CD14-positive monocyte (primary cell): ENCODE results near the gene CDH4. TPM values are rescaled to one million over a fixed set of nuclear protein-coding genes. Genes with fewer than 3 reads are reported as not detected.

Source experiments
- DNase-seq, 3 donors: peaks; one replicate each; pipeline ENCODE4 v3.0.0-alpha.2; 2011 to 2022
- H2AFZ ChIP-seq: 2 replicates; pipeline ENCODE4 v1.6.0; 2012; ENCODE audit warnings: mild to moderate bottlenecking, low read depth, low read length, inconsistent platforms; ENCODE audit not compliant: insufficient read depth, poor library complexity, severe bottlenecking
- H3K27ac ChIP-seq, 2 donors: 1 replicate in 1 of 2; 2 replicates in 1 of 2; pipeline ENCODE4 v1.5.1; 2012 to 2013; ENCODE audit warnings: low read length in 2 of 2, control low read depth in 1 of 2, inconsistent platforms in 1 of 2, low read depth in 1 of 2, mild to moderate bottlenecking in 1 of 2
- H3K27me3 ChIP-seq, 2 donors: one replicate each; pipeline versions ENCODE4 v1.6.0 to v1.6.1; 2011 to 2013; ENCODE audit warnings: low read length in 2 of 2; ENCODE audit not compliant: control insufficient read depth in 2 of 2, insufficient read depth in 2 of 2
- H3K36me3 ChIP-seq, 2 donors: replicated peaks in 1 of 2; 1 replicate in 1 of 2; 2 replicates in 1 of 2; pipeline versions ENCODE4 v1.5.1 to v1.6.1; 2012 to 2013; ENCODE audit warnings: low read length in 2 of 2, control low read depth in 1 of 2, inconsistent platforms in 1 of 2, mild to moderate bottlenecking in 1 of 2; ENCODE audit not compliant: insufficient read depth in 2 of 2, control insufficient read depth in 1 of 2
- H3K4me1 ChIP-seq, 2 donors: 1 replicate in 1 of 2; 2 replicates in 1 of 2; pipeline versions ENCODE4 v1.5.1 to v1.6.1; 2012 to 2013; ENCODE audit warnings: low read length in 2 of 2, control low read depth in 1 of 2, inconsistent platforms in 1 of 2, mild to moderate bottlenecking in 1 of 2, moderate library complexity in 1 of 2; ENCODE audit not compliant: insufficient read depth in 2 of 2, control insufficient read depth in 1 of 2
- H3K4me2 ChIP-seq: replicated peaks from 2 replicates; pipeline ENCODE3; 2012; ENCODE audit warnings: low read length, moderate library complexity, mild to moderate bottlenecking; ENCODE audit not compliant: poor library complexity, severe bottlenecking; ENCODE audit errors: extremely low read depth
- H3K4me3 ChIP-seq, 3 experiments: fragments of 200-600 bp in 1 of 3; sonication (generic) in 1 of 3; replicated peaks in 1 of 3; 1 replicate in 2 of 3; 2 replicates in 1 of 3; pipeline ENCODE4 v1.5.1; 2011 to 2013; ENCODE audit warnings: low read length in 3 of 3, mild to moderate bottlenecking in 3 of 3, control low read depth in 2 of 3, low read depth in 2 of 3, inconsistent platforms in 1 of 3, moderate library complexity in 1 of 3
- H3K79me2 ChIP-seq: 2 replicates; pipeline ENCODE4 v1.6.0; 2012; ENCODE audit warnings: mild to moderate bottlenecking, control low read depth, inconsistent platforms, low read length, moderate library complexity; ENCODE audit not compliant: insufficient read depth
- H3K9ac ChIP-seq: 2 replicates; pipeline ENCODE4 v1.6.0; 2017; ENCODE audit warnings: low read length, mild to moderate bottlenecking; ENCODE audit not compliant: insufficient read depth, poor library complexity, severe bottlenecking
- H3K9me3 ChIP-seq, 2 donors: replicated peaks in 1 of 2; 1 replicate in 1 of 2; 2 replicates in 1 of 2; pipeline versions ENCODE4 v1.5.1 to v1.6.1; 2012 to 2013; ENCODE audit warnings: low read length in 2 of 2, control low read depth in 1 of 2; ENCODE audit not compliant: control insufficient read depth in 1 of 2, insufficient read depth in 1 of 2
- H4K20me1 ChIP-seq: 2 replicates; pipeline ENCODE4 v1.6.0; 2012; ENCODE audit warnings: mild to moderate bottlenecking, low read length, control low read depth, moderate library complexity; ENCODE audit not compliant: insufficient read depth
- H3K27ac Mint-ChIP-seq, 7 donors: one replicate each; pipeline ENCODE4 v1.8.0; 2020; ENCODE audit warnings: mild to moderate bottlenecking in 7 of 7, mixed read lengths in 7 of 7, moderate library complexity in 6 of 7, inconsistent platforms in 2 of 7
- H3K27me3 Mint-ChIP-seq, 3 donors: one replicate each; pipeline ENCODE4 v1.8.0; 2021 to 2022; ENCODE audit warnings: low read depth in 3 of 3, mild to moderate bottlenecking in 3 of 3, mixed read lengths in 3 of 3, moderate library complexity in 3 of 3, inconsistent platforms in 1 of 3
- H3K36me3 Mint-ChIP-seq, 2 donors: one replicate each; pipeline ENCODE4 v1.8.0; 2020; ENCODE audit warnings: mixed read lengths in 2 of 2, inconsistent platforms in 1 of 2, mild to moderate bottlenecking in 1 of 2
- H3K4me1 Mint-ChIP-seq: one replicate; pipeline ENCODE4 v1.8.0; 2020; ENCODE audit warnings: mild to moderate bottlenecking, mixed read lengths
- H3K4me3 Mint-ChIP-seq, 2 donors: one replicate each; pipeline ENCODE4 v1.8.0; 2020; ENCODE audit warnings: mild to moderate bottlenecking in 2 of 2, mixed read lengths in 2 of 2, moderate library complexity in 1 of 2
- H3K9me3 Mint-ChIP-seq, 7 donors: one replicate each; pipeline ENCODE4 v1.8.0; 2020 to 2022; ENCODE audit warnings: mixed read lengths in 7 of 7, mild to moderate bottlenecking in 6 of 7, moderate library complexity in 6 of 7, inconsistent platforms in 2 of 7
- WGBS: methylation state at CpG from one replicate; pipeline ENCODE4 v1.1.5; 2013; ENCODE audit warnings: missing lambda C conversion rate; ENCODE audit not compliant: insufficient coverage; 5-methylcytosine and 5-hydroxymethylcytosine counted together
- intact Hi-C, 2 donors: fragments of 100-400 bp; cut with micrococcal nuclease; formaldehyde crosslinking; loops; one replicate each; pipeline versions ENCODE4 v1.15.0 to v1.15.1; 2023
- polyA plus RNA-seq, 3 donors: library from polyadenylated mRNA; depleted of rRNA in 1 of 3; unstranded in 2 of 3; stranded (reverse) in 1 of 3; fragments of 300-500 nt in 2 of 3; fragments of >200 nt in 1 of 3; fragmentation: Illumina TruSeq in 2 of 3; gene quantifications; 1 replicate in 2 of 3; 2 replicates in 1 of 3; pipeline ENCODE4 v1.2.3, GENCODE V29; 2012 to 2021
- TF ChIP-seq, protein P1 (sequence below): fragments of 200-600 bp; IDR thresholded peaks from one replicate; pipeline ENCODE4 v1.8.0; 2022; ENCODE audit warnings: antibody characterized with exemption, mild to moderate bottlenecking

CDH4 gene
- polyA plus RNA-seq, 3 donors = not detected

DNA sequence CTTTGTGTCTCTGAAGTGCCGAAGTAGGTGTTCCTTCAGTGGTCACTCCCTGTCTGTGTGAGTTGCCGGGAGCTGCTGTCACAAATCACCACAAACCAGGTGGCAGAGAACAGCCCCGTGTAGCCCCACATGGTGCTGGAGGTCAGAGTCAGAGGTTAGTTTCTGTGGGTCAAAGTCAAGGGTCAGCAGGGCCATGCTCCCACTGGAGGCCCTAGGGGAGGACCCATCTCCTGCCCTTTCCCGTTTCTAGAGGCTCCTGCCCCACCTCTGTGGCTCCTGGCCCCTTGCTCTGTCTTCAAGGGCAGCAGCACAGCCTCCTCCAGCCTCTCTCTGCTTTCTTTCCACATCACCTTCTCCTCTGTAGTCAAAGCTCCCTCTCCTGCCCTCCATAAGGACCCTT, 549.4 kb downstream of the CDH4 start:
- DNase-seq = no peak
- H3K27me3 ChIP-seq = no peaks in the 10 kb centered on the region
- intact Hi-C loops = no loop called here

DNA sequence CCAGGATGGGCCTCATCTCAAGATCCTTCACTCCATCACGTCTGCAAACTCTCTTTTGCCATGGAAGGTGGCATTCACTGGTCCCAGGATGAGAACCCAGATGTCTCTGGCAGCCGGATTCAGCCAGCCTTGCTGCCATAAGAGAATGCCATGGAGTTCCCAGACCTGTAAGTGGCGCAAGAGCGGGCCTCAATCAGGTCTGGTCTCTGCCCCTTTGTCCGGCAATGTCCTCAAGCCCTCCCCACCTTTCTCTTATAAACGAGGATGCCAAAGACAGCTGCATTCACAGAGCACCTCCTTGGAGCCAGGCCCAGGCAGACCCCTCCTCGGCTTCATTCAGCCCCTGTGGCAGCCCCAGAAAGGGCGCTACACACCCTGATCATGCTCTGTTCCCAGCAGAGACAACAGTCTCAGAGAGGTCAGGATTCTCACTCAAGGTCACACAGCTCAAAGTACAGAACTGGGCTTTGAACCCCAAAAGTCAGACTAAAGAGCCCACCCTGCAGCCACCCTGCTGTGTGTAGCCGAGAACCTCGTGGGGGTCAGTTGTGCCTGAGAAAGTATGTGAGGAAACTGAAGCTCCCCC, 549.9 kb downstream of the CDH4 start:
- Histone ChIP-seq H3K79me2 (no peaks in the 10 kb centered on the region), H4K20me1 (no peaks in the 10 kb centered on the region), H3K4me3 (no peak overlapping the region), H3K4me2 (no peak overlapping the region), H3K4me1 (no peaks in the 10 kb centered on the region), H3K9ac (no peak overlapping the region), H2AFZ (no peak overlapping the region), H3K36me3 (no peaks in the 10 kb centered on the region), H3K27me3 (no peaks in the 10 kb centered on the region), H3K27ac (no peak overlapping the region), H3K9me3 (peaks cover 0 to 96% of the 10 kb centered on the region in 2 donors)
- no peak for DNase-seq
- no peaks in the 10 kb centered on the region for H3K36me3 Mint-ChIP-seq
- TF ChIP-seq, protein P1, sequence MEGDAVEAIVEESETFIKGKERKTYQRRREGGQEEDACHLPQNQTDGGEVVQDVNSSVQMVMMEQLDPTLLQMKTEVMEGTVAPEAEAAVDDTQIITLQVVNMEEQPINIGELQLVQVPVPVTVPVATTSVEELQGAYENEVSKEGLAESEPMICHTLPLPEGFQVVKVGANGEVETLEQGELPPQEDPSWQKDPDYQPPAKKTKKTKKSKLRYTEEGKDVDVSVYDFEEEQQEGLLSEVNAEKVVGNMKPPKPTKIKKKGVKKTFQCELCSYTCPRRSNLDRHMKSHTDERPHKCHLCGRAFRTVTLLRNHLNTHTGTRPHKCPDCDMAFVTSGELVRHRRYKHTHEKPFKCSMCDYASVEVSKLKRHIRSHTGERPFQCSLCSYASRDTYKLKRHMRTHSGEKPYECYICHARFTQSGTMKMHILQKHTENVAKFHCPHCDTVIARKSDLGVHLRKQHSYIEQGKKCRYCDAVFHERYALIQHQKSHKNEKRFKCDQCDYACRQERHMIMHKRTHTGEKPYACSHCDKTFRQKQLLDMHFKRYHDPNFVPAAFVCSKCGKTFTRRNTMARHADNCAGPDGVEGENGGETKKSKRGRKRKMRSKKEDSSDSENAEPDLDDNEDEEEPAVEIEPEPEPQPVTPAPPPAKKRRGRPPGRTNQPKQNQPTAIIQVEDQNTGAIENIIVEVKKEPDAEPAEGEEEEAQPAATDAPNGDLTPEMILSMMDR = no peak
- peaks cover 4% of the 10 kb centered on the region for H3K4me1 Mint-ChIP-seq
- peaks cover 5 to 21% (median 13%) of the 10 kb centered on the region in 3 donors for H3K27me3 Mint-ChIP-seq
- no peak overlapping the region for H3K4me3 Mint-ChIP-seq
- peak overlapping the region in 1 of 7 donors; percentile 54 for H3K27ac Mint-ChIP-seq
- intact Hi-C loops = no loop called here
- 87% methylated on average over 9 of the region's 10 CpGs for WGBS
- H3K9me3 Mint-ChIP-seq = peaks cover 0 to 61% (median 13%) of the 10 kb centered on the region in 7 donors

More for the DNA sequence above, 549.4 kb downstream of the CDH4 start:
- no peak overlapping the region for H3K4me2 ChIP-seq
- no peaks in the 10 kb centered on the region for H3K79me2 ChIP-seq
- H3K9ac ChIP-seq = no peak overlapping the region
- Mint-ChIP-seq H3K9me3 (peaks cover 0 to 57% (median 12%) of the 10 kb centered on the region in 7 donors), H3K27ac (no peak overlapping the region), H3K4me3 (no peak overlapping the region), H3K36me3 (no peaks in the 10 kb centered on the region), H3K27me3 (peaks cover 5 to 21% (median 13%) of the 10 kb centered on the region in 3 donors), H3K4me1 (peaks cover 4% of the 10 kb centered on the region)
- H3K4me3 ChIP-seq = no peak overlapping the region
- no peak overlapping the region for H3K27ac ChIP-seq
- no peaks in the 10 kb centered on the region for H4K20me1 ChIP-seq
- TF ChIP-seq, protein P1 = no peak
- 93% methylated on average over 4 of the region's 4 CpGs for WGBS
- no peak overlapping the region for H2AFZ ChIP-seq
- H3K4me1 ChIP-seq = no peaks in the 10 kb centered on the region
- H3K9me3 ChIP-seq = peaks cover 0 to 96% of the 10 kb centered on the region in 2 donors
- H3K36me3 ChIP-seq = no peaks in the 10 kb centered on the region
